ENCODE data around the gene SNX14. TPM values are rescaled to one million over a fixed set of nuclear protein-coding genes. Genes with fewer than 3 reads are reported as not detected.

The SNX14 gene
- total and polyA plus RNA-seq, 2 donors (not counting 3 experiments of a cell fraction or from before 2014, with no cell fraction given) = 41.3 to 74.3 TPM

GRCh38 chr6:85460921-85461797 lies 132.5 kb downstream of the SNX14 start:
- intact Hi-C loops (cut with micrococcal nuclease) = loop anchor here (1.0 to 10.0 kb wide), 7 partner anchors 11 to 816 kb away; partner anchors contain the start of genes NT5E and TBX18
- Histone ChIP-seq H4K20me1 (replicated peaks; ENCODE audit: control insufficient read depth, extremely low read depth, insufficient read depth, low read length) (no peaks in the 10 kb centered on the region), H3K27me3 (ENCODE audit: control insufficient read depth in 2 of 2, insufficient read depth in 2 of 2, low read length in 2 of 2) (no peaks in the 10 kb centered on the region), H3K79me2 (ENCODE audit: control insufficient read depth, insufficient read depth, low read length) (peaks cover 27% of the 10 kb centered on the region), H2AFZ (ENCODE audit: low read depth, low read length) (no peak overlapping the region), H3K4me1 (ENCODE audit: control insufficient read depth, extremely low read depth, insufficient read depth, low read length) (peaks cover 90% of the 10 kb centered on the region), H3K9me1 (replicated peaks; ENCODE audit: control insufficient read depth, extremely low read depth, insufficient read depth, low read length) (no peaks in the 10 kb centered on the region), H3K4me2 (ENCODE audit: insufficient read depth, low read length) (peak overlapping the region; percentile 76), H3K9ac (replicated peaks; ENCODE audit: extremely low read depth, insufficient read depth, low read length) (peak overlapping the region; percentile 67), H3K36me3 (ENCODE audit: control insufficient read depth in 2 of 2, extremely low read depth in 1 of 2, insufficient read depth in 2 of 2, low read length in 2 of 2) (no peaks in the 10 kb centered on the region), H3K27ac (ENCODE audit: insufficient read depth, low read depth, low read length) (peak overlapping the region; percentile 100), H3K9me3 (replicated peaks; ENCODE audit: control insufficient read depth, insufficient read depth, low read length) (no peaks in the 10 kb centered on the region), H3K4me3 (replicated peaks in 1 of 3; ENCODE audit: insufficient read depth in 1 of 3, low read depth in 1 of 3, low read length in 3 of 3) (peak overlapping the region in 1 of 3 experiments; percentile 8)
- ChIA-PET CTCF (interaction anchor here (0.7 to 22.7 kb wide), 3 partner anchors 10 to 99 kb away, joined by 3 to 541 read pairs (median 53); partner anchors contain the start of gene NT5E), POLR2A (interaction anchor here (1.1 kb wide), 1 partner anchor 11 kb away, joined by 3 read pairs; the partner anchor contains the start of gene NT5E)
- DNase-seq (ENCODE audit: low read depth, low spot score) (peak; percentile 61), FAIRE-seq (peak; percentile 21)
- TF ChIP-seq JUN (IDR thresholded peaks at IDR 0.05; ENCODE audit: borderline replicate concordance, insufficient read depth, insufficient read length, low read depth) = peak; percentile 59
- TF ChIP-seq POLR2A (IDR thresholded peaks at IDR 0.05; ENCODE audit: low read depth, low read length) = no peak
- no peak for TF ChIP-seq FOS (IDR thresholded peaks at IDR 0.05; ENCODE audit: borderline replicate concordance, insufficient read depth, low read length)
- no peak for TF ChIP-seq GATA2 (IDR thresholded peaks at IDR 0.05; ENCODE audit: insufficient read depth, insufficient read length, low read depth, low read length)
- TF ChIP-seq MYC (IDR thresholded peaks at IDR 0.05; ENCODE audit: low read depth, low read length) = no peak
- TF ChIP-seq EZH2 (IDR thresholded peaks at IDR 0.05; ENCODE audit: borderline replicate concordance, low read depth, low read length, severe bottlenecking) = no peak
- TF ChIP-seq, protein P1, sequence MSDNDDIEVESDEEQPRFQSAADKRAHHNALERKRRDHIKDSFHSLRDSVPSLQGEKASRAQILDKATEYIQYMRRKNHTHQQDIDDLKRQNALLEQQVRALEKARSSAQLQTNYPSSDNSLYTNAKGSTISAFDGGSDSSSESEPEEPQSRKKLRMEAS (IDR thresholded peaks at IDR 0.05; ENCODE audit: insufficient read depth, insufficient read length) = no peak
- dilution Hi-C loops (cut with MboI; ENCODE audit: extremely low pct_ligation_motif_present, low sequenced_read_pairs) = loop anchor here (25.0 kb wide), 1 partner anchor 99 kb away; no protein-coding TSS in a partner anchor
- no TSS peak for BruUV-seq (replicated peaks)

Measured in endothelial cell of umbilical vein (primary cell).